ENCODE results near the gene NFE2L3. TPM values are rescaled to one million over a fixed set of nuclear protein-coding genes. Genes with fewer than 3 reads are reported as not detected.
"Not testable (repeated sequence)": the region's sequence is repeated elsewhere in the genome, so short reads cannot be mapped to it uniquely, and the experiment has no call there.

Gene NFE2L3
- total RNA-seq, 1 donor = 1.4 TPM

- no peak overlapping the region for H3K27ac ChIP-seq (ENCODE audit: low read depth, low read length)
- H3K4me3 ChIP-seq (ENCODE audit: insufficient read depth, low read length) = no peak overlapping the region
- H3K79me2 ChIP-seq (ENCODE audit: insufficient read depth, low read length) = no peaks in the 10 kb centered on the region
- H3K27me3 ChIP-seq (ENCODE audit: insufficient read depth, low read length) = peaks cover 9% of the 10 kb centered on the region
- no peak overlapping the region for H3K4me2 ChIP-seq (ENCODE audit: insufficient read depth, low read length)
- H4K20me1 ChIP-seq (ENCODE audit: insufficient read depth, low read length) = no peaks in the 10 kb centered on the region
- DNase-seq (ENCODE audit: insufficient read length, low spot score, missing footprints) = no peak
- H3K9me3 ChIP-seq (ENCODE audit: low read depth, low read length) = no peaks in the 10 kb centered on the region
- no peak for TF ChIP-seq CTCF (IDR thresholded peaks at IDR 0.05; ENCODE audit: extremely low read depth, low read depth, low read length)
- H2AFZ ChIP-seq (ENCODE audit: low read length) = no peak overlapping the region
- H3K4me1 ChIP-seq (ENCODE audit: insufficient read depth, low read length) = no peaks in the 10 kb centered on the region
- no peaks in the 10 kb centered on the region for H3K36me3 ChIP-seq (ENCODE audit: insufficient read depth, low read length)
These were observed 17.3 kb downstream of the NFE2L3 start for GRCh38 chr7:26169271-26169670.

- Histone ChIP-seq H4K20me1 (ENCODE audit: insufficient read depth, low read length) (no peaks in the 10 kb centered on the region), H3K4me2 (ENCODE audit: insufficient read depth, low read length) (no peak overlapping the region), H3K9me3 (ENCODE audit: low read depth, low read length) (no peaks in the 10 kb centered on the region), H2AFZ (ENCODE audit: low read length) (no peak overlapping the region), H3K79me2 (ENCODE audit: insufficient read depth, low read length) (no peaks in the 10 kb centered on the region), H3K4me3 (ENCODE audit: insufficient read depth, low read length) (no peak overlapping the region), H3K4me1 (ENCODE audit: insufficient read depth, low read length) (no peaks in the 10 kb centered on the region), H3K27me3 (ENCODE audit: insufficient read depth, low read length) (peaks cover 9% of the 10 kb centered on the region), H3K27ac (ENCODE audit: low read depth, low read length) (no peak overlapping the region), H3K36me3 (ENCODE audit: insufficient read depth, low read length) (no peaks in the 10 kb centered on the region)
- DNase-seq (ENCODE audit: insufficient read length, low spot score, missing footprints) = no peak
- TF ChIP-seq CTCF (IDR thresholded peaks at IDR 0.05; ENCODE audit: extremely low read depth, low read depth, low read length) = no peak
These were observed 18.7 kb downstream of the NFE2L3 start for GRCh38 chr7:26170663-26171062.

- Histone ChIP-seq H3K9me3 (ENCODE audit: low read depth, low read length) (no peaks in the 10 kb centered on the region), H2AFZ (ENCODE audit: low read length) (no peak overlapping the region), H3K4me1 (ENCODE audit: insufficient read depth, low read length) (no peaks in the 10 kb centered on the region), H3K79me2 (ENCODE audit: insufficient read depth, low read length) (no peaks in the 10 kb centered on the region), H3K27me3 (ENCODE audit: insufficient read depth, low read length) (peaks cover 9% of the 10 kb centered on the region), H3K36me3 (ENCODE audit: insufficient read depth, low read length) (no peaks in the 10 kb centered on the region), H3K4me3 (ENCODE audit: insufficient read depth, low read length) (no peak overlapping the region), H4K20me1 (ENCODE audit: insufficient read depth, low read length) (no peaks in the 10 kb centered on the region), H3K4me2 (ENCODE audit: insufficient read depth, low read length) (no peak overlapping the region), H3K27ac (ENCODE audit: low read depth, low read length) (no peak overlapping the region)
- DNase-seq (ENCODE audit: insufficient read length, low spot score, missing footprints) = no peak
- TF ChIP-seq CTCF (IDR thresholded peaks at IDR 0.05; ENCODE audit: extremely low read depth, low read depth, low read length) = no peak
These were observed 19.6 kb downstream of the NFE2L3 start for GRCh38 chr7:26171601-26172000.

- Histone ChIP-seq H3K36me3 (ENCODE audit: insufficient read depth, low read length) (no peaks in the 10 kb centered on the region), H2AFZ (ENCODE audit: low read length) (no peak overlapping the region), H3K4me3 (ENCODE audit: insufficient read depth, low read length) (no peak overlapping the region), H3K27me3 (ENCODE audit: insufficient read depth, low read length) (peaks cover 9% of the 10 kb centered on the region), H3K9me3 (ENCODE audit: low read depth, low read length) (no peaks in the 10 kb centered on the region), H3K4me1 (ENCODE audit: insufficient read depth, low read length) (no peaks in the 10 kb centered on the region), H3K27ac (ENCODE audit: low read depth, low read length) (no peak overlapping the region), H4K20me1 (ENCODE audit: insufficient read depth, low read length) (no peaks in the 10 kb centered on the region), H3K79me2 (ENCODE audit: insufficient read depth, low read length) (no peaks in the 10 kb centered on the region), H3K4me2 (ENCODE audit: insufficient read depth, low read length) (no peak overlapping the region)
- no peak for TF ChIP-seq CTCF (IDR thresholded peaks at IDR 0.05; ENCODE audit: extremely low read depth, low read depth, low read length)
- no peak for DNase-seq (ENCODE audit: insufficient read length, low spot score, missing footprints)
These were observed 20.1 kb downstream of the NFE2L3 start for GRCh38 chr7:26172048-26172447.

- H3K27ac ChIP-seq (ENCODE audit: low read depth, low read length); H4K20me1 ChIP-seq (ENCODE audit: insufficient read depth, low read length); H3K9me3 ChIP-seq (ENCODE audit: low read depth, low read length): not testable (repeated sequence)
These were observed 23.9 kb downstream of the NFE2L3 start for GRCh38 chr7:26175903-26176302.

GRCh38 chr7:26176696-26177095 is 24.7 kb downstream of the NFE2L3 start:
- not testable (repeated sequence) for H3K9me3 ChIP-seq (ENCODE audit: low read depth, low read length); H3K4me3 ChIP-seq (ENCODE audit: insufficient read depth, low read length); H4K20me1 ChIP-seq (ENCODE audit: insufficient read depth, low read length); DNase-seq (ENCODE audit: insufficient read length, low spot score, missing footprints); H3K36me3 ChIP-seq (ENCODE audit: insufficient read depth, low read length); H3K79me2 ChIP-seq (ENCODE audit: insufficient read depth, low read length); H3K4me1 ChIP-seq (ENCODE audit: insufficient read depth, low read length); H3K27me3 ChIP-seq (ENCODE audit: insufficient read depth, low read length); H3K27ac ChIP-seq (ENCODE audit: low read depth, low read length); H3K4me2 ChIP-seq (ENCODE audit: insufficient read depth, low read length); H2AFZ ChIP-seq (ENCODE audit: low read length)

More at GRCh38 chr7:26175903-26176302, 23.9 kb downstream of the NFE2L3 start:
- H3K4me2 ChIP-seq (ENCODE audit: insufficient read depth, low read length); H3K4me3 ChIP-seq (ENCODE audit: insufficient read depth, low read length); DNase-seq (ENCODE audit: insufficient read length, low spot score, missing footprints); H3K36me3 ChIP-seq (ENCODE audit: insufficient read depth, low read length); H2AFZ ChIP-seq (ENCODE audit: low read length); H3K27me3 ChIP-seq (ENCODE audit: insufficient read depth, low read length); H3K79me2 ChIP-seq (ENCODE audit: insufficient read depth, low read length); H3K4me1 ChIP-seq (ENCODE audit: insufficient read depth, low read length): not testable (repeated sequence)
